ENCODE measurements around the gene CASP8.

CASP8 gene

GRCh38 chr2:201257381-201257955 is 2.9 kb upstream of the CASP8 start:
- Mint-ChIP-seq H3K36me3 (ENCODE audit: low read depth) (peaks cover 19% of the 10 kb centered on the region), H3K27ac (peak overlapping the region; percentile 95), H3K27me3 (no peaks in the 10 kb centered on the region), H3K9me3 (no peaks in the 10 kb centered on the region), H3K4me3 (peak overlapping the region; percentile 80), H3K4me1 (peaks cover 86% of the 10 kb centered on the region)
- ATAC-seq (peak; percentile 30), DNase-seq (peak; percentile 45)

GRCh38 chr2:201257956-201258665 is 2.2 kb upstream of the CASP8 start:
- peak overlapping the region; percentile 95 for H3K27ac Mint-ChIP-seq
- peaks cover 18% of the 10 kb centered on the region for H3K36me3 Mint-ChIP-seq (ENCODE audit: low read depth)
- DNase-seq (peak; percentile 87), ATAC-seq (peak; percentile 58)
- peak overlapping the region; percentile 80 for H3K4me3 Mint-ChIP-seq
- H3K27me3 Mint-ChIP-seq, result no peaks in the 10 kb centered on the region
- H3K9me3 Mint-ChIP-seq, result no peaks in the 10 kb centered on the region
- H3K4me1 Mint-ChIP-seq, result peaks cover 86% of the 10 kb centered on the region

GRCh38 chr2:201258666-201259615 is 1.4 kb upstream of the CASP8 start:
- peak overlapping the region; percentile 80 for H3K4me3 Mint-ChIP-seq
- no peaks in the 10 kb centered on the region for H3K27me3 Mint-ChIP-seq
- H3K9me3 Mint-ChIP-seq, result no peaks in the 10 kb centered on the region
- H3K27ac Mint-ChIP-seq, result peak overlapping the region; percentile 95
- H3K36me3 Mint-ChIP-seq (ENCODE audit: low read depth), result peaks cover 18% of the 10 kb centered on the region
- H3K4me1 Mint-ChIP-seq, result peaks cover 86% of the 10 kb centered on the region
- DNase-seq, result no peak
- no peak for ATAC-seq

- H3K4me1 Mint-ChIP-seq, result peaks cover 89% of the 10 kb centered on the region
- H3K9me3 Mint-ChIP-seq, result no peaks in the 10 kb centered on the region
- H3K27ac Mint-ChIP-seq, result peak overlapping the region; percentile 65
- DNase-seq, result peak; percentile 43
- peaks cover 14% of the 10 kb centered on the region for H3K36me3 Mint-ChIP-seq (ENCODE audit: low read depth)
- no peaks in the 10 kb centered on the region for H3K27me3 Mint-ChIP-seq
- no peak for ATAC-seq
- peak overlapping the region; percentile 99 for H3K4me3 Mint-ChIP-seq
Observed at GRCh38 chr2:201261471-201261870, 1.1 kb downstream of the CASP8 start.

GRCh38 chr2:201261906-201262305 is 1.6 kb downstream of the CASP8 start:
- H3K9me3 Mint-ChIP-seq, result no peaks in the 10 kb centered on the region
- H3K27me3 Mint-ChIP-seq, result no peaks in the 10 kb centered on the region
- peaks cover 16% of the 10 kb centered on the region for H3K36me3 Mint-ChIP-seq (ENCODE audit: low read depth)
- H3K27ac Mint-ChIP-seq, result peak overlapping the region; percentile 65
- peaks cover 89% of the 10 kb centered on the region for H3K4me1 Mint-ChIP-seq
- DNase-seq (no peak), ATAC-seq (no peak)
- H3K4me3 Mint-ChIP-seq, result peak overlapping the region; percentile 99

- H3K36me3 Mint-ChIP-seq (ENCODE audit: low read depth), result peaks cover 23% of the 10 kb centered on the region
- peaks cover 89% of the 10 kb centered on the region for H3K4me1 Mint-ChIP-seq
- peak overlapping the region; percentile 76 for H3K4me3 Mint-ChIP-seq
- no peak for DNase-seq
- peak; percentile 69 for ATAC-seq
- H3K27me3 Mint-ChIP-seq, result no peaks in the 10 kb centered on the region
- H3K27ac Mint-ChIP-seq, result peak overlapping the region; percentile 91
- H3K9me3 Mint-ChIP-seq, result no peaks in the 10 kb centered on the region
Observed at GRCh38 chr2:201262718-201263117, 2.4 kb downstream of the CASP8 start.

GRCh38 chr2:201263779-201264178 is 3.4 kb downstream of the CASP8 start:
- Mint-ChIP-seq H3K27ac (peak overlapping the region; percentile 91), H3K4me1 (peaks cover 87% of the 10 kb centered on the region), H3K4me3 (peak overlapping the region; percentile 24), H3K36me3 (ENCODE audit: low read depth) (peaks cover 29% of the 10 kb centered on the region), H3K27me3 (no peaks in the 10 kb centered on the region), H3K9me3 (no peaks in the 10 kb centered on the region)
- ATAC-seq, result no peak
- no peak for DNase-seq

- no peaks in the 10 kb centered on the region for H3K27me3 Mint-ChIP-seq
- H3K4me3 Mint-ChIP-seq, result peak overlapping the region; percentile 30
- ATAC-seq, result no peak
- peak overlapping the region; percentile 91 for H3K27ac Mint-ChIP-seq
- no peak for DNase-seq
- H3K36me3 Mint-ChIP-seq (ENCODE audit: low read depth), result peaks cover 35% of the 10 kb centered on the region
- no peaks in the 10 kb centered on the region for H3K9me3 Mint-ChIP-seq
- peaks cover 83% of the 10 kb centered on the region for H3K4me1 Mint-ChIP-seq
Observed at GRCh38 chr2:201264472-201265173, 4.3 kb downstream of the CASP8 start.

GRCh38 chr2:201266629-201267028 is 6.3 kb downstream of the CASP8 start:
- H3K4me3 Mint-ChIP-seq, result no peak overlapping the region
- DNase-seq (no peak), ATAC-seq (no peak)

GRCh38 chr2:201267278-201268030 is 7.1 kb downstream of the CASP8 start:
- H3K4me3 Mint-ChIP-seq, result peak overlapping the region; percentile 22
- no peak for DNase-seq
- H3K4me1 Mint-ChIP-seq, result peaks cover 81% of the 10 kb centered on the region
- H3K9me3 Mint-ChIP-seq, result no peaks in the 10 kb centered on the region
- ATAC-seq, result peak; percentile 16
- H3K27me3 Mint-ChIP-seq, result no peaks in the 10 kb centered on the region
- peak overlapping the region; percentile 79 for H3K27ac Mint-ChIP-seq
- peaks cover 49% of the 10 kb centered on the region for H3K36me3 Mint-ChIP-seq (ENCODE audit: low read depth)

More at GRCh38 chr2:201266629-201267028, 6.3 kb downstream of the CASP8 start:
- Mint-ChIP-seq H3K27me3 (no peaks in the 10 kb centered on the region), H3K36me3 (ENCODE audit: low read depth) (peaks cover 44% of the 10 kb centered on the region), H3K4me1 (peaks cover 79% of the 10 kb centered on the region), H3K27ac (peak overlapping the region; percentile 37), H3K9me3 (no peaks in the 10 kb centered on the region)

GRCh38 chr2:201269764-201270163 is 9.4 kb downstream of the CASP8 start:
- no peak overlapping the region for H3K4me3 Mint-ChIP-seq
- ATAC-seq (no peak), DNase-seq (no peak)
- peaks cover 64% of the 10 kb centered on the region for H3K4me1 Mint-ChIP-seq
- no peak overlapping the region for H3K27ac Mint-ChIP-seq
- H3K9me3 Mint-ChIP-seq, result no peaks in the 10 kb centered on the region
- H3K36me3 Mint-ChIP-seq (ENCODE audit: low read depth), result peaks cover 64% of the 10 kb centered on the region
- no peaks in the 10 kb centered on the region for H3K27me3 Mint-ChIP-seq

GRCh38 chr2:201270293-201271001 is 10.1 kb downstream of the CASP8 start:
- Mint-ChIP-seq H3K9me3 (no peaks in the 10 kb centered on the region), H3K4me3 (no peak overlapping the region), H3K27ac (peak overlapping the region; percentile 13), H3K27me3 (no peaks in the 10 kb centered on the region), H3K36me3 (ENCODE audit: low read depth) (peaks cover 69% of the 10 kb centered on the region), H3K4me1 (peaks cover 57% of the 10 kb centered on the region)
- DNase-seq (no peak), ATAC-seq (no peak)

GRCh38 chr2:201271917-201272316 is 11.6 kb downstream of the CASP8 start:
- peak overlapping the region; percentile 34 for H3K27ac Mint-ChIP-seq
- peaks cover 42% of the 10 kb centered on the region for H3K4me1 Mint-ChIP-seq
- DNase-seq (no peak), ATAC-seq (no peak)
- peaks cover 61% of the 10 kb centered on the region for H3K36me3 Mint-ChIP-seq (ENCODE audit: low read depth)
- H3K9me3 Mint-ChIP-seq, result no peaks in the 10 kb centered on the region
- H3K27me3 Mint-ChIP-seq, result no peaks in the 10 kb centered on the region
- no peak overlapping the region for H3K4me3 Mint-ChIP-seq

Measured in activated naive CD8-positive, alpha-beta T cell treated with anti-CD3 and anti-CD28 coated beads, Interleukin-2, amount 50 U/mL, for 24 hours (primary cell).